ENCODE data around the gene IQSEC1.

GRCh38 chr3:13116426-13116825, 43.2 kb upstream of the IQSEC1 start:
- TF ChIP-seq ZNF274 (IDR thresholded peaks at IDR 0.05; ENCODE audit: low read depth, low read length), result no peak
- no peak for TF ChIP-seq SIN3A (IDR thresholded peaks at IDR 0.05; ENCODE audit: low read depth)
- no peak for TF ChIP-seq MAX (IDR thresholded peaks at IDR 0.05)
- TF ChIP-seq CTCF (IDR thresholded peaks at IDR 0.05 in 2 of 3, conservative IDR thresholded peaks at IDR 0.05 in 1 of 3; ENCODE audit: borderline replicate concordance in 1 of 3, insufficient read depth in 1 of 3, low read depth in 2 of 3, low read length in 2 of 3), result no peak
- TF ChIP-seq POLR2AphosphoS5 (IDR thresholded peaks at IDR 0.05; ENCODE audit: low read depth, low read length), result no peak
- no peak for TF ChIP-seq JUND (IDR thresholded peaks at IDR 0.05)
- TF ChIP-seq POLR2A (IDR thresholded peaks at IDR 0.05; ENCODE audit: borderline replicate concordance, extremely low read depth, insufficient read depth, insufficient read length), result no peak
- TF ChIP-seq EZH2phosphoT487 (IDR thresholded peaks at IDR 0.05; ENCODE audit: borderline replicate concordance), result no peak
- no peak for TF ChIP-seq CEBPB (IDR thresholded peaks at IDR 0.05; ENCODE audit: low read depth)
- TF ChIP-seq ATF3 (IDR thresholded peaks at IDR 0.05), result no peak
